Fibroblast of mammary gland (primary cell): Measurements from ENCODE around the gene CNDP1.

Experiments used
- DNase-seq: peaks from one replicate; pipeline ENCODE4 v3.0.0-alpha.2; 2010; ENCODE audit warnings: low read depth
- H3K4me3 ChIP-seq: 2 replicates; pipeline ENCODE4 v1.5.1; 2011; ENCODE audit warnings: low read depth, mild to moderate bottlenecking, low read length, moderate library complexity; ENCODE audit not compliant: control insufficient read depth
- TF ChIP-seq, protein P1 (sequence below): conservative IDR thresholded peaks from 2 replicates; pipeline ENCODE4 v1.5.1; 2011; ENCODE audit warnings: low read depth, low read length, inconsistent platforms; ENCODE audit not compliant: control insufficient read depth, insufficient read depth

CNDP1 gene

DNA sequence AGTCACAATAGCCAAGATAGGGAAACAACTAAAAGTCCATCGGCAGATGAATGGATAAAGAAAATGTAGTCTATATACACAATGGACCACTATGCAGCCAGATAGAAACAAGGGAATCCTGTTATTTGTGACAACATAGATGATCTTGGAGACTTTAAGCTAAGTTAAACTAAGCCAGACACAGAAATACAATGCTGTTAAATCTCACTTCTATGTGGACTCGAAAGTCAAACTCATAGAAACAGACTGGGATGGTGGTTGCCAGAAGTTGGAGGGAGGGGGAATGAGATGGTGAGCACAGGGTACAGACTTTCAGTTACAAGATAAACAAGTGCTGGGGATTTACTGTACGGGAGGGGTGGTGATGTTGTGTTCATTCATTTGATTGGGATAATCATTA is 5.4 kb upstream of the CNDP1 start:
- DNase-seq: no peak
- TF ChIP-seq, protein P1, sequence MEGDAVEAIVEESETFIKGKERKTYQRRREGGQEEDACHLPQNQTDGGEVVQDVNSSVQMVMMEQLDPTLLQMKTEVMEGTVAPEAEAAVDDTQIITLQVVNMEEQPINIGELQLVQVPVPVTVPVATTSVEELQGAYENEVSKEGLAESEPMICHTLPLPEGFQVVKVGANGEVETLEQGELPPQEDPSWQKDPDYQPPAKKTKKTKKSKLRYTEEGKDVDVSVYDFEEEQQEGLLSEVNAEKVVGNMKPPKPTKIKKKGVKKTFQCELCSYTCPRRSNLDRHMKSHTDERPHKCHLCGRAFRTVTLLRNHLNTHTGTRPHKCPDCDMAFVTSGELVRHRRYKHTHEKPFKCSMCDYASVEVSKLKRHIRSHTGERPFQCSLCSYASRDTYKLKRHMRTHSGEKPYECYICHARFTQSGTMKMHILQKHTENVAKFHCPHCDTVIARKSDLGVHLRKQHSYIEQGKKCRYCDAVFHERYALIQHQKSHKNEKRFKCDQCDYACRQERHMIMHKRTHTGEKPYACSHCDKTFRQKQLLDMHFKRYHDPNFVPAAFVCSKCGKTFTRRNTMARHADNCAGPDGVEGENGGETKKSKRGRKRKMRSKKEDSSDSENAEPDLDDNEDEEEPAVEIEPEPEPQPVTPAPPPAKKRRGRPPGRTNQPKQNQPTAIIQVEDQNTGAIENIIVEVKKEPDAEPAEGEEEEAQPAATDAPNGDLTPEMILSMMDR: no peak
- no peak overlapping the region for H3K4me3 ChIP-seq

DNA sequence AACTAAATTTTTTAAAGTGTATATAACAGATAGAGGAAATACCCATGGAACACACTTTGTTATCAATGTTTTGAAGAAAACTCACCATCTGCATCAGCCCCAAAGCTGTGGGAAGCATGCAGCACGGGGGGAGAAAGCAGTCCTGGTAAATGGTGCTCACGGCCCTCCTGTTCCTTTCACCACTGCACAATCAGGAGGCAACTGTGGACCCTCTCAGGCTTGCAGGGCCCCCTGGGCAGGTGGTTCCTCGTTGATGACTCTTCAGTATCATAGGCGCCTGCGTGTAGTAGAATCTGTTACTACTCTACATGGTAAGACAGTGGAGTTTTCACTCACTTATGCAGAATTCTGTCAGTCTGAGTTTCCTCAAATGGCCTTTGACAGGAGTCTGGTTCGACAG is 4.9 kb upstream of the CNDP1 start:
- no peak overlapping the region for H3K4me3 ChIP-seq
- TF ChIP-seq, protein P1: no peak
- DNase-seq: no peak

- DNase-seq: no peak
- H3K4me3 ChIP-seq: no peak overlapping the region
- TF ChIP-seq, protein P1: no peak
Measured at GRCh38 chr18:74529811-74530583, 4.3 kb upstream of the CNDP1 start.

- H3K4me3 ChIP-seq: no peak overlapping the region
- DNase-seq: no peak
- TF ChIP-seq, protein P1: no peak
Measured at GRCh38 chr18:74530584-74530862, 3.8 kb upstream of the CNDP1 start.

GRCh38 chr18:74531043-74531442 is 3.3 kb upstream of the CNDP1 start:
- no peak for DNase-seq
- TF ChIP-seq, protein P1: no peak

DNA sequence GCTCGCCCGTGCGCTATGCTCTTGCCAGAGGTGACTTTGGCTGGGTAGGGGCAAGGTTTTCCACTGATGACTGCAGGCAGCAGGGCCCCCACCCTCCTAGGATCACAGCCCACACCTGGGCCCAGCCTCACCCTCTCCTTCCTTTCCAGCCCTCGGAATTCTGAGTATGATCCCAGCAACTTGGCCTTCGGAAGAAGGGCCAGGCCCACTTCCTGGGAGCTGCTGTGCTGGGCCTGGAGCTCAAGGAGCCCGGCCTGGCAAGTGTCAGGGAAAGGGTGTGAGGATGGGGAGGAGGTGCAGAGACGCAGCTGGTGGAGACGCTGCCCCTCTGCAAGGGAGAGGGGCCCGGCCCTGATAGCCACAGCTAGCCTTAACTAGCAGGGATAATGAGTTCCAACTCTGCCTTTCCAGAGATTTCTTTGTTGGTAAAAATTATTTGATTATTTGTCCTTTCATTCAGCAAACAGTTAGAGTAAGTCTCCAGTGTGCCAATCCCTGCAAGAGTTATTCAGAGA is 1.7 kb upstream of the CNDP1 start:
- no peak for DNase-seq
- TF ChIP-seq, protein P1: no peak
- no peak overlapping the region for H3K4me3 ChIP-seq

More at GRCh38 chr18:74531043-74531442, 3.3 kb upstream of the CNDP1 start:
- H3K4me3 ChIP-seq: no peak overlapping the region
